IMR-90 (cell line): ENCODE data around the gene RAI14.

Experiments
- CTCF ChIP-seq: conservative IDR thresholded peaks from 2 replicates; pipeline ENCODE4 v1.5.1; 2012; ENCODE audit warnings: mild to moderate bottlenecking, low read depth, low read length, improper control_type of control experiment
- MAZ ChIP-seq: IDR thresholded peaks from 2 replicates; pipeline ENCODE4 v1.6.1; 2012; ENCODE audit warnings: low read depth, mild to moderate bottlenecking, low read length, improper control_type of control experiment, moderate library complexity, borderline replicate concordance

- TF ChIP-seq MAZ (no peak), CTCF (no peak)
Measured at GRCh38 chr5:34844106-34844505, 188.0 kb downstream of the RAI14 start.
